HTR-8/SVneo (cell line): Measurements from ENCODE around the gene CREBBP.

Experiments used
- DNase-seq: peaks from one replicate; pipeline ENCODE4 v3.0.0; 2011; ENCODE audit warnings: low spot score, mixed read lengths; ENCODE audit not compliant: insufficient read length
- FAIRE-seq: peaks from 2 replicates; lab custom pipeline; 2011; peaks lifted over from hg19 to GRCh38; lab: Jason Lieb, UNC

Gene CREBBP

GRCh38 chr16:3858801-3859200, 21.7 kb downstream of the CREBBP start:
- no peak for DNase-seq
- no peak for FAIRE-seq

GRCh38 chr16:3857189-3858043, 23.1 kb downstream of the CREBBP start:
- DNase-seq (no peak), FAIRE-seq (no peak)

GRCh38 chr16:3856367-3857141, 24.0 kb downstream of the CREBBP start:
- no peak for DNase-seq
- no peak for FAIRE-seq

GRCh38 chr16:3854750-3855541, 25.6 kb downstream of the CREBBP start:
- no peak for DNase-seq
- no peak for FAIRE-seq

- DNase-seq (no peak), FAIRE-seq (no peak)
Measured at GRCh38 chr16:3850544-3850899, 30.0 kb downstream of the CREBBP start.

- DNase-seq = no peak
- FAIRE-seq = no peak
Measured at GRCh38 chr16:3849751-3850543, 30.6 kb downstream of the CREBBP start.

GRCh38 chr16:3846595-3847091, 33.9 kb downstream of the CREBBP start:
- FAIRE-seq (no peak), DNase-seq (no peak)

- FAIRE-seq (no peak), DNase-seq (no peak)
Measured at GRCh38 chr16:3846087-3846486, 34.4 kb downstream of the CREBBP start.

- FAIRE-seq (no peak), DNase-seq (no peak)
Measured at GRCh38 chr16:3842994-3843393, 37.5 kb downstream of the CREBBP start.

- FAIRE-seq (no peak), DNase-seq (no peak)
Measured at GRCh38 chr16:3841729-3842508, 38.6 kb downstream of the CREBBP start.

- DNase-seq (no peak), FAIRE-seq (no peak)
Measured at GRCh38 chr16:3839402-3840184, 40.9 kb downstream of the CREBBP start.

GRCh38 chr16:3838600-3839401, 41.7 kb downstream of the CREBBP start:
- DNase-seq = no peak
- no peak for FAIRE-seq

GRCh38 chr16:3837851-3838586, 42.5 kb downstream of the CREBBP start:
- FAIRE-seq = no peak
- DNase-seq = no peak

- DNase-seq (no peak), FAIRE-seq (no peak)
Measured at GRCh38 chr16:3836641-3837040, 43.9 kb downstream of the CREBBP start.

- FAIRE-seq (no peak), DNase-seq (no peak)
Measured at GRCh38 chr16:3835089-3835602, 45.4 kb downstream of the CREBBP start.

- DNase-seq (no peak), FAIRE-seq (no peak)
Measured at GRCh38 chr16:3832668-3833067, 47.8 kb downstream of the CREBBP start.
